Stimulated activated naive CD4-positive, alpha-beta T cell treated with Interleukin-2 at 50 U/mL for 16 hours (primary cell): Measurements from ENCODE around the gene OBSCN.

ENCODE experiments used
- DNase-seq: peaks from one replicate; lab custom pipeline; 2025; lab: John Stamatoyannopoulos, UW

OBSCN gene

GRCh38 chr1:228291906-228292608 is 84.2 kb downstream of the OBSCN start:
- no peak for DNase-seq

GRCh38 chr1:228292609-228292911 is 84.7 kb downstream of the OBSCN start:
- no peak for DNase-seq

GRCh38 chr1:228293393-228293792 is 85.5 kb downstream of the OBSCN start:
- no peak for DNase-seq

- DNase-seq: no peak
These were observed 86.1 kb downstream of the OBSCN start for GRCh38 chr1:228293816-228294500.

GRCh38 chr1:228294717-228295116 is 86.9 kb downstream of the OBSCN start:
- DNase-seq: no peak

GRCh38 chr1:228295201-228295600 is 87.4 kb downstream of the OBSCN start:
- DNase-seq: no peak

- DNase-seq: no peak
These were observed 88.1 kb downstream of the OBSCN start for GRCh38 chr1:228295981-228296380.

GRCh38 chr1:228297242-228297641 is 89.4 kb downstream of the OBSCN start:
- no peak for DNase-seq

- DNase-seq: no peak
These were observed 90.0 kb downstream of the OBSCN start for GRCh38 chr1:228297822-228298221.

GRCh38 chr1:228298471-228298870 is 90.6 kb downstream of the OBSCN start:
- DNase-seq: no peak

- DNase-seq: no peak
These were observed 91.4 kb downstream of the OBSCN start for GRCh38 chr1:228299211-228299610.

- DNase-seq: no peak
These were observed 92.1 kb downstream of the OBSCN start for GRCh38 chr1:228299901-228300300.

- DNase-seq: no peak
These were observed 94.2 kb downstream of the OBSCN start for GRCh38 chr1:228302086-228302485.

GRCh38 chr1:228303596-228303995 is 95.8 kb downstream of the OBSCN start:
- DNase-seq: no peak

GRCh38 chr1:228304225-228304624 is 96.4 kb downstream of the OBSCN start:
- no peak for DNase-seq

GRCh38 chr1:228304766-228305395 is 97.0 kb downstream of the OBSCN start:
- no peak for DNase-seq

GRCh38 chr1:228305721-228306152 is 97.9 kb downstream of the OBSCN start:
- DNase-seq: no peak

GRCh38 chr1:228306275-228307217 is 98.7 kb downstream of the OBSCN start:
- DNase-seq: no peak

- DNase-seq: no peak
These were observed 99.6 kb downstream of the OBSCN start for GRCh38 chr1:228307218-228308023.

GRCh38 chr1:228308085-228308601 is 100.3 kb downstream of the OBSCN start:
- no peak for DNase-seq
